IMR-90 (cell line): ENCODE results near the gene JPT2. TPM values are rescaled to one million over a fixed set of nuclear protein-coding genes. Genes with fewer than 3 reads are reported as not detected.

Experiments
- ATAC-seq: fragments of 200-7000 bp; cut with Tn5 transposase; 2 replicates; pipeline ENCODE4 v1.9.1; 2020; ENCODE audit warnings: low read depth, mild to moderate bottlenecking, moderate library complexity
- BruUV-seq: library from RNA; stranded (reverse); fragments of 400-500 nt; replicated peaks from 2 replicates; lab custom pipeline; 2021; lab: Mats Ljungman, UMichigan
- CTCF ChIA-PET: fragments of 300-600 bp; formaldehyde crosslinking; extraction: SDS; loops from one replicate; lab custom pipeline; 2021; ENCODE audit warnings: antibody characterized with exemption; lab: Yijun Ruan, JAX
- POLR2A ChIA-PET: fragments of 300-600 bp; sonication (Branson Sonifier 250); formaldehyde crosslinking; loops from one replicate; lab custom pipeline; 2022; ENCODE audit warnings: antibody characterized with exemption; ENCODE audit not compliant: unreplicated experiment; lab: Charles Lee
- DNase-seq: peaks from one replicate; pipeline ENCODE4 v3.0.0; 2013
- H2AFZ ChIP-seq: replicated peaks from 2 replicates; pipeline ENCODE3; 2013; ENCODE audit warnings: low read length, mild to moderate bottlenecking; ENCODE audit not compliant: poor library complexity
- H2AK5ac ChIP-seq: 2 replicates; pipeline ENCODE4 v1.6.1; 2013; ENCODE audit warnings: low read depth, low read length, inconsistent platforms
- H2AK9ac ChIP-seq: replicated peaks from 2 replicates; pipeline ENCODE3; 2013; ENCODE audit warnings: mild to moderate bottlenecking, low read depth, low read length, moderate library complexity; ENCODE audit not compliant: poor library complexity
- H2BK120ac ChIP-seq: 2 replicates; pipeline ENCODE4 v1.6.1; 2013; ENCODE audit warnings: low read depth, low read length, inconsistent platforms
- H2BK15ac ChIP-seq: 3 replicates; pipeline ENCODE4 v1.6.1; 2013; ENCODE audit warnings: low read depth, low read length, inconsistent platforms
- H2BK20ac ChIP-seq: 2 replicates; pipeline ENCODE4 v1.6.1; 2013; ENCODE audit warnings: low read depth, mild to moderate bottlenecking, inconsistent platforms, low read length, moderate library complexity
- H2BK5ac ChIP-seq: 2 replicates; pipeline ENCODE4 v1.6.1; 2013; ENCODE audit warnings: mild to moderate bottlenecking, low read depth, low read length, inconsistent platforms; ENCODE audit not compliant: poor library complexity, severe bottlenecking
- H3K14ac ChIP-seq: replicated peaks from 2 replicates; pipeline ENCODE4 v1.6.1; 2013; ENCODE audit warnings: low read depth, low read length, inconsistent platforms
- H3K18ac ChIP-seq: 2 replicates; pipeline ENCODE4 v1.6.1; 2013; ENCODE audit warnings: low read depth, low read length, control low read depth
- H3K23ac ChIP-seq: 2 replicates; pipeline ENCODE4 v1.6.1; 2013; ENCODE audit warnings: low read depth, low read length, inconsistent platforms
- H3K27ac ChIP-seq: 2 replicates; pipeline ENCODE4 v1.5.1; 2013; ENCODE audit warnings: mild to moderate bottlenecking, control low read depth, low read length; ENCODE audit not compliant: insufficient read depth
- H3K27me3 ChIP-seq: 2 replicates; pipeline ENCODE4 v1.6.1; 2013; ENCODE audit warnings: low read length; ENCODE audit not compliant: control insufficient read depth, insufficient read depth
- H3K36me3 ChIP-seq: 2 replicates; pipeline ENCODE4 v1.6.1; 2013; ENCODE audit warnings: low read length, mixed read lengths; ENCODE audit not compliant: control insufficient read depth, insufficient read depth
- H3K4ac ChIP-seq: 2 replicates; pipeline ENCODE4 v1.6.1; 2013; ENCODE audit warnings: low read depth, low read length, inconsistent platforms
- H3K4me1 ChIP-seq: 2 replicates; pipeline ENCODE4 v1.6.1; 2013; ENCODE audit warnings: low read length, mixed read lengths; ENCODE audit not compliant: control insufficient read depth, insufficient read depth
- H3K4me2 ChIP-seq: 2 replicates; pipeline ENCODE4 v1.6.1; 2013; ENCODE audit warnings: low read depth, mild to moderate bottlenecking, control low read depth, low read length, moderate library complexity
- H3K4me3 ChIP-seq: 2 replicates; pipeline ENCODE4 v1.5.1; 2013; ENCODE audit warnings: low read depth, mild to moderate bottlenecking, control low read depth, low read length, moderate library complexity; ENCODE audit not compliant: insufficient read depth
- H3K56ac ChIP-seq: 2 replicates; pipeline ENCODE4 v1.6.1; 2013; ENCODE audit warnings: low read length, inconsistent platforms; ENCODE audit not compliant: insufficient read depth; ENCODE audit errors: extremely low read depth
- H3K79me1 ChIP-seq, 2 experiments: 2 replicates each; pipeline ENCODE4 v1.6.1; 2013; ENCODE audit warnings: low read length in 2 of 2, inconsistent platforms in 1 of 2, low read depth in 1 of 2
- H3K9ac ChIP-seq: 2 replicates; pipeline ENCODE4 v1.6.1; 2013; ENCODE audit warnings: low read depth, low read length, control low read depth
- H3K9me1 ChIP-seq: 2 replicates; pipeline ENCODE4 v1.6.1; 2013; ENCODE audit warnings: low read length, inconsistent platforms; ENCODE audit not compliant: insufficient read depth
- H3K9me3 ChIP-seq: 2 replicates; pipeline ENCODE4 v1.6.1; 2013; ENCODE audit warnings: low read length; ENCODE audit not compliant: control insufficient read depth, insufficient read depth
- H4K20me1 ChIP-seq: 2 replicates; pipeline ENCODE4 v1.6.1; 2013; ENCODE audit warnings: low read length, inconsistent platforms; ENCODE audit not compliant: insufficient read depth
- H4K5ac ChIP-seq: 2 replicates; pipeline ENCODE4 v1.6.1; 2013; ENCODE audit warnings: mild to moderate bottlenecking, low read depth, low read length, control low read depth
- H4K8ac ChIP-seq, 2 experiments: 2 replicates each; pipeline ENCODE4 v1.6.1; 2013; ENCODE audit warnings: low read depth in 2 of 2, low read length in 2 of 2, control low read depth in 1 of 2, inconsistent platforms in 1 of 2
- H4K91ac ChIP-seq: 2 replicates; pipeline ENCODE4 v1.6.1; 2013; ENCODE audit warnings: low read depth, low read length, inconsistent platforms; ENCODE audit not compliant: insufficient read depth
- BHLHE40 ChIP-seq: fragments of 150-350 bp; IDR thresholded peaks from 2 replicates; pipeline ENCODE4 v1.6.1; 2016; ENCODE audit warnings: mild to moderate bottlenecking, low read depth, low read length
- FOS ChIP-seq: fragments of 150-350 bp; IDR thresholded peaks from 2 replicates; pipeline ENCODE4 v1.6.1; 2016; ENCODE audit warnings: low read depth, low read length
- MAZ ChIP-seq: IDR thresholded peaks from 2 replicates; pipeline ENCODE4 v1.6.1; 2012; ENCODE audit warnings: low read depth, mild to moderate bottlenecking, low read length, improper control_type of control experiment, moderate library complexity, borderline replicate concordance
- MXI1 ChIP-seq: IDR thresholded peaks from 2 replicates; pipeline ENCODE4 v1.6.1; 2012; ENCODE audit warnings: low read depth, mild to moderate bottlenecking, low read length, moderate library complexity, borderline replicate concordance
- POLR2A ChIP-seq: IDR thresholded peaks from 2 replicates; pipeline ENCODE4 v1.6.1; 2012; ENCODE audit warnings: mild to moderate bottlenecking, low read depth, low read length
- USF2 ChIP-seq: fragments of 150-350 bp; IDR thresholded peaks from 2 replicates; pipeline ENCODE4 v1.6.1; 2017; ENCODE audit warnings: mild to moderate bottlenecking, antibody characterized with exemption, low read length, low read depth
- WGBS, 2 experiments: methylation state at CpG; one replicate each; pipeline versions ENCODE4 v1.1.5 to v1.1.7; 2013; ENCODE audit warnings: missing lambda C conversion rate in 2 of 2; ENCODE audit not compliant: insufficient read length in 1 of 2; ENCODE audit errors: extremely low coverage in 2 of 2; 5-methylcytosine and 5-hydroxymethylcytosine counted together
- dilution Hi-C: fragments of 300-500 bp; cut with HindIII; formaldehyde crosslinking; loops from one replicate; pipeline ENCODE4 v1.14.3; 2018; ENCODE audit warnings: low sequenced_read_pairs; ENCODE audit not compliant: unreplicated experiment
- in situ Hi-C: fragments of 300-500 bp; cut with MboI; formaldehyde crosslinking; loops from 3 replicates; pipeline ENCODE4 v1.14.3; 2019; ENCODE audit warnings: low sequenced_read_pairs, inconsistent platforms, mixed read lengths
- intact Hi-C: fragments of 100-400 bp; cut with micrococcal nuclease; formaldehyde crosslinking; loops from 2 replicates; pipeline ENCODE4 v1.10.0; 2022
- polyA plus RNA-seq, 3 experiments: library from polyadenylated mRNA; depleted of rRNA; stranded (reverse); fragments of >200 nt; gene quantifications; 2 replicates each; pipeline ENCODE4 v1.2.3, GENCODE V29; 2012; ENCODE audit warnings: low replicate concordance in 1 of 3
- total RNA-seq: library from RNA; depleted of rRNA; stranded (reverse); fragments of >200 nt; gene quantifications from 2 replicates; pipeline ENCODE4 v1.2.3, GENCODE V29; 2012

Gene JPT2
- total and polyA plus RNA-seq, 2 of the 4 experiments (the other 2 are of a cell fraction): 40.0 to 41.5 TPM

- ATAC-seq (no peak), DNase-seq (no peak)
- Histone ChIP-seq H3K23ac (no peak overlapping the region), H3K14ac (no peak overlapping the region), H4K8ac (no peak overlapping the region), H4K20me1 (peaks cover 2% of the 10 kb centered on the region; the same call in 1 of the 2 replicates), H2AK9ac (no peak overlapping the region), H3K4ac (no peak overlapping the region), H3K4me2 (no peak overlapping the region), H3K27me3 (no peaks in the 10 kb centered on the region), H3K4me3 (no peak overlapping the region), H3K9ac (no peak overlapping the region), H3K9me1 (peaks cover 5% of the 10 kb centered on the region; the same call in 1 of the 2 replicates), H3K9me3 (0 out of 2 replicates have a peak, but pooled peaks cover 1% of the 10 kb centered on the region), H4K91ac (no peak overlapping the region), H3K27ac (no peak overlapping the region), H3K36me3 (peaks cover 24% of the 10 kb centered on the region), H2BK15ac (no peak overlapping the region), H2BK120ac (no peak overlapping the region), H3K56ac (no peak overlapping the region), H3K79me1 (peaks cover 11 to 32% of the 10 kb centered on the region in 2 experiments; a peak in 3 of 4 replicates), H2AFZ (no peak overlapping the region), H2AK5ac (no peak overlapping the region), H3K18ac (no peak overlapping the region), H2BK20ac (no peak overlapping the region), H2BK5ac (no peak overlapping the region), H3K4me1 (no peaks in the 10 kb centered on the region), H4K5ac (no peak overlapping the region)
- dilution Hi-C loops (no loop called here), in situ Hi-C loops (no loop called here), intact Hi-C loops (no loop called here)
- no TSS peak for BruUV-seq
- no peak for TF ChIP-seq MAZ
- no peak for TF ChIP-seq BHLHE40
- TF ChIP-seq POLR2A: no peak
- TF ChIP-seq MXI1: no peak
- no peak for TF ChIP-seq USF2
- TF ChIP-seq FOS: no peak
- CTCF ChIA-PET: no interaction called here
- WGBS, 2 experiments: no CpG with 5 or more reads among the region's 6 CpGs
- POLR2A ChIA-PET: no interaction called here
Measured at GRCh38 chr16:1701216-1701878, 23.3 kb downstream of the JPT2 start.
